HEK293 (cell line): ENCODE data around the gene GABRG1.

Source experiments
- CTCF ChIA-PET: fragments of 350-600 bp; formaldehyde crosslinking; extraction: SDS; loops from one replicate; lab custom pipeline; 2021; ENCODE audit warnings: antibody characterized with exemption; lab: Yijun Ruan, JAX
- POLR2A ChIA-PET: fragments of 300-600 bp; formaldehyde crosslinking; extraction: SDS; loops from one replicate; lab custom pipeline; 2020; ENCODE audit warnings: antibody characterized with exemption, inconsistent platforms; lab: Yijun Ruan, JAX
- H3K27ac ChIP-seq: fragments of 200-500 bp; sonication (Bioruptor generic); 2 replicates; pipeline ENCODE4 v1.5.1; 2014; ENCODE audit warnings: low read depth, low read length, control low read depth, inconsistent platforms; ENCODE audit errors: extremely low read depth
- H3K36me3 ChIP-seq, 2 experiments: fragments of 200-500 bp in 1 of 2; sonication (Bioruptor generic) in 1 of 2; 1 replicate in 1 of 2; 2 replicates in 1 of 2; pipeline ENCODE4 v1.5.1; 2014 to 2017; ENCODE audit warnings: inconsistent platforms in 2 of 2, low read length in 2 of 2; ENCODE audit not compliant: control insufficient read depth in 2 of 2, insufficient read depth in 1 of 2
- H3K4me1 ChIP-seq: fragments of 200-500 bp; sonication (Bioruptor generic); 2 replicates; pipeline ENCODE4 v1.5.1; 2014; ENCODE audit warnings: mild to moderate bottlenecking, low read length, inconsistent platforms; ENCODE audit not compliant: control insufficient read depth, insufficient read depth
- H3K4me3 ChIP-seq: 2 replicates; pipeline ENCODE4 v1.5.1; 2011; ENCODE audit warnings: low read depth, mild to moderate bottlenecking, control low read depth, low read length, moderate library complexity
- H3K9me3 ChIP-seq: fragments of 200-500 bp; sonication (Bioruptor generic); 2 replicates; pipeline ENCODE4 v1.5.1; 2014; ENCODE audit warnings: low read depth, low read length, inconsistent platforms; ENCODE audit not compliant: control insufficient read depth, insufficient read depth
- SCRT1 ChIP-seq: fragments of 450-650 bp; formaldehyde crosslinking; IDR thresholded peaks from 2 replicates; pipeline ENCODE4 v1.5.1; 2016; ENCODE audit warnings: missing biosample characterization, missing genetic modification characterization, borderline replicate concordance
- SETDB1 ChIP-seq: IDR thresholded peaks from one replicate; pipeline ENCODE4 v1.6.1; 2017; ENCODE audit warnings: mild to moderate bottlenecking, low read length, moderate library complexity, mixed read lengths; ENCODE audit not compliant: insufficient read length
- SP2 ChIP-seq: fragments of 450-650 bp; formaldehyde crosslinking; IDR thresholded peaks from 2 replicates; pipeline ENCODE4 v1.5.1; 2016; ENCODE audit warnings: missing biosample characterization, missing genetic modification characterization
- WT1 ChIP-seq: fragments of 450-650 bp; formaldehyde crosslinking; IDR thresholded peaks from 2 replicates; pipeline ENCODE4 v1.5.1; 2016; ENCODE audit warnings: missing biosample characterization, missing genetic modification characterization
- ZFP3 ChIP-seq: fragments of 450-650 bp; formaldehyde crosslinking; IDR thresholded peaks from 2 replicates; pipeline ENCODE4 v1.5.1; 2016; ENCODE audit warnings: low read depth, missing biosample characterization, missing genetic modification characterization
- ZNF10 ChIP-seq: fragments of 450-650 bp; formaldehyde crosslinking; IDR thresholded peaks from 2 replicates; pipeline ENCODE4 v1.5.1; 2017; ENCODE audit warnings: missing biosample characterization, missing genetic modification characterization
- ZNF121 ChIP-seq: fragments of 450-650 bp; formaldehyde crosslinking; IDR thresholded peaks from 2 replicates; pipeline ENCODE4 v1.5.1; 2016; ENCODE audit warnings: missing biosample characterization, missing genetic modification characterization
- ZNF184 ChIP-seq: fragments of 450-650 bp; IDR thresholded peaks from 2 replicates; pipeline ENCODE4 v1.5.1; 2018; ENCODE audit warnings: missing biosample characterization, mild to moderate bottlenecking, missing genetic modification characterization
- ZNF433 ChIP-seq: fragments of 450-650 bp; formaldehyde crosslinking; IDR thresholded peaks from 2 replicates; pipeline ENCODE4 v1.5.1; 2016; ENCODE audit warnings: missing biosample characterization, missing genetic modification characterization, low read depth
- ZNF501 ChIP-seq: fragments of 450-650 bp; formaldehyde crosslinking; IDR thresholded peaks from 2 replicates; pipeline ENCODE4 v1.5.1; 2016; ENCODE audit warnings: missing biosample characterization, missing genetic modification characterization
- ZNF510 ChIP-seq: fragments of 450-650 bp; formaldehyde crosslinking; IDR thresholded peaks from 2 replicates; pipeline ENCODE4 v1.5.1; 2018; ENCODE audit warnings: mild to moderate bottlenecking, missing genetic modification characterization, missing biosample characterization; ENCODE audit not compliant: insufficient replicate concordance
- ZNF658 ChIP-seq: fragments of 450-650 bp; formaldehyde crosslinking; IDR thresholded peaks from 2 replicates; pipeline ENCODE4; 2016; ENCODE audit warnings: missing biosample characterization, missing genetic modification characterization
- ZNF777 ChIP-seq: fragments of 450-650 bp; formaldehyde crosslinking; IDR thresholded peaks from 2 replicates; pipeline ENCODE4 v1.5.1; 2017; ENCODE audit warnings: missing biosample characterization, missing genetic modification characterization, borderline replicate concordance
- ZXDB ChIP-seq: fragments of 450-650 bp; formaldehyde crosslinking; IDR thresholded peaks from 2 replicates; pipeline ENCODE4 v1.5.1; 2016; ENCODE audit warnings: missing biosample characterization, missing genetic modification characterization
- TF ChIP-seq, protein P1 (sequence below): fragments of 450-650 bp; formaldehyde crosslinking; IDR thresholded peaks from 2 replicates; pipeline ENCODE4 v1.5.1; 2016; ENCODE audit warnings: missing biosample characterization, missing genetic modification characterization
- TF ChIP-seq, protein P2 (sequence below): IDR thresholded peaks from 2 replicates; pipeline ENCODE4 v1.6.1; 2011; ENCODE audit warnings: mild to moderate bottlenecking, low read depth, low read length, borderline replicate concordance
- TF ChIP-seq, protein P3 (sequence below): fragments of 450-650 bp; formaldehyde crosslinking; IDR thresholded peaks from 2 replicates; pipeline ENCODE4 v1.5.1; 2016; ENCODE audit warnings: missing biosample characterization, missing genetic modification characterization
- TF ChIP-seq, protein P4 (sequence below): fragments of 450-650 bp; formaldehyde crosslinking; IDR thresholded peaks from 2 replicates; pipeline ENCODE4 v1.5.1; 2016; ENCODE audit warnings: missing biosample characterization, missing genetic modification characterization
- TF ChIP-seq, protein P5 (sequence below): fragments of 450-650 bp; formaldehyde crosslinking; IDR thresholded peaks from 2 replicates; pipeline ENCODE4 v1.5.1; 2016; ENCODE audit warnings: missing biosample characterization, missing genetic modification characterization
- TF ChIP-seq, protein P6 (sequence below): fragments of 450-650 bp; formaldehyde crosslinking; IDR thresholded peaks from 2 replicates; pipeline ENCODE4 v1.5.1; 2016; ENCODE audit warnings: missing biosample characterization, missing genetic modification characterization

The GABRG1 gene

DNA sequence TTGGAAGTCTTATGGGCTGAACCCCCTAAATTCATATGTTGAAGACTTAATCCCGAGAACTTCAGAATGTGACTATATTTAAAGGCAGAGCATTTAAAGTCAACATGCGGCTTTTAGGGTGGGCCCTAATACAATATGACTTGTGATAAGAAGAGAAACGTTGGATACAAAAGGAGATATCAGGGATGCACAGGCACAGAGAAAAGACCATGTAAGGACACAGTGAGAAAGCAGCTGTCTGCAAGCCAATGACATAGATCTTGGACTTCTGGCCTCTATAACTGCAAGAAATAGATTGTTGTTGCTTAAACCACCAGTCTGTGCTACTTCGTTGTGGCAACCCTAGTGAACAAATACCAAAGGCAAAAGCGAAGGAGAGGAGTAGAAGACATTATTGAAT, 42.2 kb downstream of the GABRG1 start:
- TF ChIP-seq ZNF658 (tag by site-specific recombination) (no peak), ZNF501 (tag by site-specific recombination) (no peak), SP2 (tag by site-specific recombination) (no peak), ZNF510 (tag by site-specific recombination) (no peak), SCRT1 (tag by site-specific recombination) (no peak)
- TF ChIP-seq, protein P1, sequence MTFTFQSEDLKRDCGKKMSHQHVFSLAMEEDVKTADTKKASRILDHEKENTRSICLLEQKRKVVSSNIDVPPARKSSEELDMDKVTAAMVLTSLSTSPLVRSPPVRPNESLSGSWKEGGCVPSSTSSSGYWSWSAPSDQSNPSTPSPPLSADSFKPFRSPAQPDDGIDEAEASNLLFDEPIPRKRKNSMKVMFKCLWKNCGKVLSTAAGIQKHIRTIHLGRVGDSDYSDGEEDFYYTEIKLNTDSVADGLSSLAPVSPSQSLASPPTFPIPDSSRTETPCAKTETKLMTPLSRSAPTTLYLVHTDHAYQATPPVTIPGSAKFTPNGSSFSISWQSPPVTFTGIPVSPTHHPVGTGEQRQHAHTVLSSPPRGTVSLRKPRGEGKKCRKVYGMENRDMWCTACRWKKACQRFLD (tag by site-specific recombination) = no peak
- Histone ChIP-seq H3K4me3 (no peak overlapping the region), H3K36me3 (no peaks in the 10 kb centered on the region), H3K9me3 (no peaks in the 10 kb centered on the region), H3K27ac (no peak overlapping the region), H3K4me1 (no peaks in the 10 kb centered on the region)
- CTCF ChIA-PET = no interaction called here
- POLR2A ChIA-PET = no interaction called here

DNA sequence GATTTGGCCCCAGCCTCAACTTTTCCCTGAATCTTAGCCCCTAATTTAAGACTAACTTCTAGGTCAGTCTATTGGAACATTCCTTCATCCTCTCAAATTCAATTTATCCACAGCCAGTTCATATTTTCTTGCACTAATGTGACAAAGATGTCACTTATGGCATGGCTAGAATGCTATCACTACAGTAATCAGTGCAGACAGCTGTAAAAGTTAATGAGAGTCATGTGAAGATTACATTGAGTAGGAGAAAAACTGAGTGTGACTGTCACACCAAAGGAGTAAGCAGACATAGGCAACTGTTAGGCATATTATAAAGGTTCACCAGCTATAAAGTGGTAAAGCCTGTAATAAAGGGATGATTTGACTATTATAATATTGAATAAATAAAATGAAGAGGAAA, 42.6 kb downstream of the GABRG1 start:
- CTCF ChIA-PET = no interaction called here
- POLR2A ChIA-PET = no interaction called here
- no peaks in the 10 kb centered on the region for H3K4me1 ChIP-seq

DNA sequence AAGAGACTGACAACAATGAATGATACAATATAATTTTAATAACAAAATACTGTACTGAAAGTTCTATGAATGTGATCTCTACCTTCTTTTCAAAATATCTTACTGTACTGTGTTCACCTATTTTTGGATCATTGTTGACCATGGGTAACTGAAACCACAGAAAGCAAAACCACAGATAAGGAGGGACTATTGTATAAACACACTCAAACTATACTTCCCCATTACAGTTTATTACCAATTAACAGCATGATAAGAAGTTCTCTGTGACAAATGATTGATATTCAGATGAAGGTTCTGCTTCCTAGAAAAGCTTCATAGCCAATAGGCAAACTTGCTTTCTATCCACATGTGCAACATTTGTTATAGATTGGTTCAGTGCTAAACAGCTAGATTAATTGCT, 50.1 kb downstream of the GABRG1 start:
- ChIA-PET CTCF (no interaction called here), POLR2A (no interaction called here)
- Histone ChIP-seq H3K36me3 (no peaks in the 10 kb centered on the region), H3K9me3 (no peaks in the 10 kb centered on the region), H3K27ac (no peak overlapping the region), H3K4me3 (no peak overlapping the region), H3K4me1 (no peaks in the 10 kb centered on the region)
- TF ChIP-seq, protein P2, sequence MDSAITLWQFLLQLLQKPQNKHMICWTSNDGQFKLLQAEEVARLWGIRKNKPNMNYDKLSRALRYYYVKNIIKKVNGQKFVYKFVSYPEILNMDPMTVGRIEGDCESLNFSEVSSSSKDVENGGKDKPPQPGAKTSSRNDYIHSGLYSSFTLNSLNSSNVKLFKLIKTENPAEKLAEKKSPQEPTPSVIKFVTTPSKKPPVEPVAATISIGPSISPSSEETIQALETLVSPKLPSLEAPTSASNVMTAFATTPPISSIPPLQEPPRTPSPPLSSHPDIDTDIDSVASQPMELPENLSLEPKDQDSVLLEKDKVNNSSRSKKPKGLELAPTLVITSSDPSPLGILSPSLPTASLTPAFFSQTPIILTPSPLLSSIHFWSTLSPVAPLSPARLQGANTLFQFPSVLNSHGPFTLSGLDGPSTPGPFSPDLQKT = no peak
- no peak for TF ChIP-seq ZNF184 (tag by site-specific recombination)
- TF ChIP-seq, protein P3, sequence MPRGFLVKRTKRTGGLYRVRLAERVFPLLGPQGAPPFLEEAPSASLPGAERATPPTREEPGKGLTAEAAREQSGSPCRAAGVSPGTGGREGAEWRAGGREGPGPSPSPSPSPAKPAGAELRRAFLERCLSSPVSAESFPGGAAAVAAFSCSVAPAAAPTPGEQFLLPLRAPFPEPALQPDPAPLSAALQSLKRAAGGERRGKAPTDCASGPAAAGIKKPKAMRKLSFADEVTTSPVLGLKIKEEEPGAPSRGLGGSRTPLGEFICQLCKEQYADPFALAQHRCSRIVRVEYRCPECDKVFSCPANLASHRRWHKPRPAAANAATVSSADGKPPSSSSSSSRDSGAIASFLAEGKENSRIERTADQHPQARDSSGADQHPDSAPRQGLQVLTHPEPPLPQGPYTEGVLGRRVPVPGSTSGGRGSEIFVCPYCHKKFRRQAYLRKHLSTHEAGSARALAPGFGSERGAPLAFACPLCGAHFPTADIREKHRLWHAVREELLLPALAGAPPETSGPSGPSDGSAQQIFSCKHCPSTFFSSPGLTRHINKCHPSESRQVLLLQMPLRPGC (tag by site-specific recombination) = no peak
- no peak for TF ChIP-seq ZFP3
- TF ChIP-seq, protein P4, sequence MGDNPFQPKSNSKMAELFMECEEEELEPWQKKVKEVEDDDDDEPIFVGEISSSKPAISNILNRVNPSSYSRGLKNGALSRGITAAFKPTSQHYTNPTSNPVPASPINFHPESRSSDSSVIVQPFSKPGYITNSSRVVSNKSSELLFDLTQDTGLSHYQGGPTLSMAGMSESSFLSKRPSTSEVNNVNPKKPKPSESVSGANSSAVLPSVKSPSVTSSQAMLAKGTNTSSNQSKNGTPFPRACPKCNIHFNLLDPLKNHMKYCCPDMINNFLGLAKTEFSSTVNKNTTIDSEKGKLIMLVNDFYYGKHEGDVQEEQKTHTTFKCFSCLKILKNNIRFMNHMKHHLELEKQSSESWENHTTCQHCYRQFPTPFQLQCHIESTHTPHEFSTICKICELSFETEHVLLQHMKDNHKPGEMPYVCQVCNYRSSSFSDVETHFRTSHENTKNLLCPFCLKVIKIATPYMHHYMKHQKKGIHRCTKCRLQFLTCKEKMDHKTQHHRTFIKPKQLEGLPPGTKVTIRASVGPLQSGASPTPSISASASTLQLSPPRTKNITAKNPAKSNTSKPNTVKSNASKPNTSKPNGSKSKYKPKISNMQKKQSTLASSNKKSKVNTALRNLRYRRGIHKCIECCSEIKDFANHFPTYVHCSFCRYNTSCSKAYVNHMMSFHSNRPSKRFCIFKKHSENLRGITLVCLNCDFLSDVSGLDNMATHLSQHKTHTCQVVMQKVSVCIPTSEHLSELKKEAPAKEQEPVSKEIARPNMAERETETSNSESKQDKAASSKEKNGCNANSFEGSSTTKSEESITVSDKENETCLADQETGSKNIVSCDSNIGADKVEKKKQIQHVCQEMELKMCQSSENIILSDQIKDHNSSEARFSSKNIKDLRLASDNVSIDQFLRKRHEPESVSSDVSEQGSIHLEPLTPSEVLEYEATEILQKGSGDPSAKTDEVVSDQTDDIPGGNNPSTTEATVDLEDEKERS (tag by site-specific recombination) = no peak
- no peak for TF ChIP-seq ZNF433
- TF ChIP-seq SETDB1 = no peak
- TF ChIP-seq, protein P5, sequence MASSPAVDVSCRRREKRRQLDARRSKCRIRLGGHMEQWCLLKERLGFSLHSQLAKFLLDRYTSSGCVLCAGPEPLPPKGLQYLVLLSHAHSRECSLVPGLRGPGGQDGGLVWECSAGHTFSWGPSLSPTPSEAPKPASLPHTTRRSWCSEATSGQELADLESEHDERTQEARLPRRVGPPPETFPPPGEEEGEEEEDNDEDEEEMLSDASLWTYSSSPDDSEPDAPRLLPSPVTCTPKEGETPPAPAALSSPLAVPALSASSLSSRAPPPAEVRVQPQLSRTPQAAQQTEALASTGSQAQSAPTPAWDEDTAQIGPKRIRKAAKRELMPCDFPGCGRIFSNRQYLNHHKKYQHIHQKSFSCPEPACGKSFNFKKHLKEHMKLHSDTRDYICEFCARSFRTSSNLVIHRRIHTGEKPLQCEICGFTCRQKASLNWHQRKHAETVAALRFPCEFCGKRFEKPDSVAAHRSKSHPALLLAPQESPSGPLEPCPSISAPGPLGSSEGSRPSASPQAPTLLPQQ = no peak
- TF ChIP-seq, protein P6, sequence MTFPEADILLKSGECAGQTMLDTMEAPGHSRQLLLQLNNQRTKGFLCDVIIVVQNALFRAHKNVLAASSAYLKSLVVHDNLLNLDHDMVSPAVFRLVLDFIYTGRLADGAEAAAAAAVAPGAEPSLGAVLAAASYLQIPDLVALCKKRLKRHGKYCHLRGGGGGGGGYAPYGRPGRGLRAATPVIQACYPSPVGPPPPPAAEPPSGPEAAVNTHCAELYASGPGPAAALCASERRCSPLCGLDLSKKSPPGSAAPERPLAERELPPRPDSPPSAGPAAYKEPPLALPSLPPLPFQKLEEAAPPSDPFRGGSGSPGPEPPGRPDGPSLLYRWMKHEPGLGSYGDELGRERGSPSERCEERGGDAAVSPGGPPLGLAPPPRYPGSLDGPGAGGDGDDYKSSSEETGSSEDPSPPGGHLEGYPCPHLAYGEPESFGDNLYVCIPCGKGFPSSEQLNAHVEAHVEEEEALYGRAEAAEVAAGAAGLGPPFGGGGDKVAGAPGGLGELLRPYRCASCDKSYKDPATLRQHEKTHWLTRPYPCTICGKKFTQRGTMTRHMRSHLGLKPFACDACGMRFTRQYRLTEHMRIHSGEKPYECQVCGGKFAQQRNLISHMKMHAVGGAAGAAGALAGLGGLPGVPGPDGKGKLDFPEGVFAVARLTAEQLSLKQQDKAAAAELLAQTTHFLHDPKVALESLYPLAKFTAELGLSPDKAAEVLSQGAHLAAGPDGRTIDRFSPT = no peak

More for the DNA sequence above, 42.6 kb downstream of the GABRG1 start:
- Histone ChIP-seq H3K36me3 (no peaks in the 10 kb centered on the region), H3K27ac (no peak overlapping the region), H3K9me3 (no peaks in the 10 kb centered on the region), H3K4me3 (no peak overlapping the region)
- TF ChIP-seq WT1 (tag by site-specific recombination) (no peak), ZXDB (tag by site-specific recombination) (no peak), ZNF121 (tag by site-specific recombination) (no peak), ZNF10 (tag by site-specific recombination) (no peak), ZNF777 (tag by site-specific recombination) (no peak)
- TF ChIP-seq, protein P6 = no peak
